CD8-positive, alpha-beta memory T cell (primary cell): ENCODE data around the gene PTOV1. TPM values are rescaled to one million over a fixed set of nuclear protein-coding genes. Genes with fewer than 3 reads are reported as not detected.

Experiments
- CTCF ChIA-PET: fragments of 350-600 bp; sonication (Branson Sonifier 250); formaldehyde crosslinking; loops from one replicate; lab custom pipeline; 2021; ENCODE audit warnings: antibody characterized with exemption; lab: Charles Lee
- POLR2A ChIA-PET: fragments of 350-600 bp; sonication (Branson Sonifier 250); formaldehyde crosslinking; loops from one replicate; lab custom pipeline; 2021; ENCODE audit warnings: antibody characterized with exemption; lab: Charles Lee
- DNase-seq, 5 donors: peaks; one replicate each; pipeline versions ENCODE4 v3.0.0 to v3.0.0-alpha.2; 2020 to 2022; ENCODE audit warnings: mixed read lengths in 1 of 5
- H3K27ac ChIP-seq: one replicate; pipeline ENCODE4 v1.7.0; 2013; ENCODE audit warnings: low read depth, mild to moderate bottlenecking, low read length, moderate library complexity
- H3K27me3 ChIP-seq: 2 replicates; pipeline ENCODE4 v1.7.0; 2013; ENCODE audit warnings: low read length, mild to moderate bottlenecking; ENCODE audit not compliant: insufficient read depth, poor library complexity, severe bottlenecking
- H3K36me3 ChIP-seq: 2 replicates; pipeline ENCODE4 v1.7.0; 2013; ENCODE audit warnings: mild to moderate bottlenecking, low read length, moderate library complexity; ENCODE audit not compliant: insufficient read depth
- H3K4me1 ChIP-seq: 2 replicates; pipeline ENCODE4 v1.7.0; 2013; ENCODE audit warnings: mild to moderate bottlenecking, low read length, moderate library complexity; ENCODE audit not compliant: insufficient read depth
- H3K4me3 ChIP-seq: 2 replicates; pipeline ENCODE4 v1.7.0; 2013; ENCODE audit warnings: mild to moderate bottlenecking, low read length
- H3K9me3 ChIP-seq: 2 replicates; pipeline ENCODE4 v1.7.0; 2013; ENCODE audit warnings: mild to moderate bottlenecking, low read length
- H3K27ac Mint-ChIP-seq, 8 donors: one replicate each; pipeline ENCODE4 v1.8.0; 2020 to 2021; ENCODE audit warnings: mixed read lengths in 8 of 8, mild to moderate bottlenecking in 6 of 8, inconsistent platforms in 3 of 8, moderate library complexity in 3 of 8
- H3K27me3 Mint-ChIP-seq, 2 donors: one replicate each; pipeline ENCODE4 v1.8.0; 2020 to 2021; ENCODE audit warnings: mixed read lengths in 2 of 2, mild to moderate bottlenecking in 1 of 2, moderate library complexity in 1 of 2
- H3K36me3 Mint-ChIP-seq, 3 donors: one replicate each; pipeline ENCODE4 v1.8.0; 2020 to 2021; ENCODE audit warnings: mixed read lengths in 3 of 3, inconsistent platforms in 1 of 3, mild to moderate bottlenecking in 1 of 3
- H3K4me1 Mint-ChIP-seq, 3 donors: one replicate each; pipeline ENCODE4 v1.8.0; 2020 to 2021; ENCODE audit warnings: mixed read lengths in 3 of 3, inconsistent platforms in 1 of 3, mild to moderate bottlenecking in 1 of 3
- H3K4me3 Mint-ChIP-seq, 7 donors: one replicate each; pipeline ENCODE4 v1.8.0; 2020 to 2021; ENCODE audit warnings: mixed read lengths in 7 of 7, mild to moderate bottlenecking in 6 of 7, moderate library complexity in 4 of 7, inconsistent platforms in 2 of 7
- H3K9me3 Mint-ChIP-seq, 5 donors: one replicate each; pipeline ENCODE4 v1.8.0; 2020 to 2022; ENCODE audit warnings: mixed read lengths in 5 of 5, mild to moderate bottlenecking in 3 of 5, moderate library complexity in 2 of 5, inconsistent platforms in 1 of 5
- polyA plus RNA-seq: library from polyadenylated mRNA; unstranded; fragments of 300-500 nt; fragmentation: Illumina TruSeq; gene quantifications from one replicate; pipeline ENCODE4 v1.2.3, GENCODE V29; 2021
- total RNA-seq, 2 experiments: library from RNA; stranded (reverse); gene quantifications; one replicate each; pipeline ENCODE4 v1.2.3, GENCODE V29; 2021

PTOV1 gene
- total and polyA plus RNA-seq, 3 experiments from 2014 or later, result 47.7 to 93.7 (median 91.9) TPM

DNA sequence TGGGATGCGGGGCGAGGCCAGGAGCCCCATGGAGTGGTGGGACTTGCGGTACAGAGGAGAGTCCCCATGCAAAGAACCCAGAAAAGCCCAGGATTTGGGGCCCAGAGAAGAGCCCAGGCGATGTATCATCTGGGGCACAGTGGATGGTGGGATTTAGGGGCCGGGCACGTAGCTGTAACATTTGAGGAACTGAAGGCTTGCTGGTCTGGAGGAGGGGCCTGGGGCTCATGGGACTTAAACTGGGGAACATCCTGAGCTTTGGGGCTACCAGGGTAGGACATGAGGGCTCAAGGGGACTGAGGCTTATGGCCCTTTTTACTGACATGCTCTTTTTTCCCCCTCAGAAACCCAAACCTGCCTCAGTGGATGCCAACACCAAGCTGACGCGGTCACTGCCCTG, 19.4 kb upstream of the PTOV1 start:
- POLR2A ChIA-PET, result no interaction called here
- peaks cover 18% of the 10 kb centered on the region for H3K36me3 ChIP-seq

GRCh38 chr19:49832556-49832955, 18.4 kb upstream of the PTOV1 start:
- Histone ChIP-seq H3K4me1 (no peaks in the 10 kb centered on the region), H3K4me3 (no peak overlapping the region), H3K27ac (no peak overlapping the region), H3K27me3 (no peaks in the 10 kb centered on the region), H3K9me3 (no peaks in the 10 kb centered on the region), H3K36me3 (peaks cover 18% of the 10 kb centered on the region)
- Mint-ChIP-seq H3K4me3 (no peak overlapping the region), H3K27ac (peak overlapping the region in 1 of 8 donors; percentile 54), H3K9me3 (no peaks in the 10 kb centered on the region), H3K36me3 (peaks cover 2 to 72% (median 4%) of the 10 kb centered on the region in 3 donors), H3K4me1 (peaks cover 0 to 7% (median 3%) of the 10 kb centered on the region in 3 donors), H3K27me3 (no peaks in the 10 kb centered on the region)
- POLR2A ChIA-PET, result no interaction called here
- no peak for DNase-seq
- CTCF ChIA-PET, result no interaction called here

More for the DNA sequence above, 19.4 kb upstream of the PTOV1 start:
- H3K36me3 Mint-ChIP-seq, result peaks cover 2 to 73% (median 4%) of the 10 kb centered on the region in 3 donors
- no peaks in the 10 kb centered on the region for H3K27me3 Mint-ChIP-seq
- Histone ChIP-seq H3K4me1 (no peaks in the 10 kb centered on the region), H3K4me3 (no peak overlapping the region), H3K27me3 (no peaks in the 10 kb centered on the region), H3K9me3 (no peaks in the 10 kb centered on the region), H3K27ac (no peak overlapping the region)
- no peak overlapping the region for H3K4me3 Mint-ChIP-seq
- CTCF ChIA-PET, result no interaction called here
- no peak for DNase-seq
- peaks cover 1 to 7% (median 4%) of the 10 kb centered on the region in 3 donors for H3K4me1 Mint-ChIP-seq
- peak overlapping the region in 1 of 8 donors; percentile 52 for H3K27ac Mint-ChIP-seq
- no peaks in the 10 kb centered on the region for H3K9me3 Mint-ChIP-seq

GRCh38 chr19:49833599-49833998, 17.4 kb upstream of the PTOV1 start:
- ChIA-PET POLR2A (no interaction called here), CTCF (no interaction called here)
- Mint-ChIP-seq H3K27me3 (no peaks in the 10 kb centered on the region), H3K9me3 (no peaks in the 10 kb centered on the region), H3K4me3 (no peak overlapping the region), H3K36me3 (peaks cover 6 to 80% (median 9%) of the 10 kb centered on the region in 3 donors), H3K27ac (no peak overlapping the region), H3K4me1 (peaks cover 0 to 7% (median 3%) of the 10 kb centered on the region in 3 donors)
- no peak for DNase-seq
- no peak overlapping the region for H3K4me3 ChIP-seq
- H3K36me3 ChIP-seq, result peaks cover 18% of the 10 kb centered on the region
- no peaks in the 10 kb centered on the region for H3K9me3 ChIP-seq
- no peaks in the 10 kb centered on the region for H3K4me1 ChIP-seq
- no peak overlapping the region for H3K27ac ChIP-seq
- H3K27me3 ChIP-seq, result no peaks in the 10 kb centered on the region

DNA sequence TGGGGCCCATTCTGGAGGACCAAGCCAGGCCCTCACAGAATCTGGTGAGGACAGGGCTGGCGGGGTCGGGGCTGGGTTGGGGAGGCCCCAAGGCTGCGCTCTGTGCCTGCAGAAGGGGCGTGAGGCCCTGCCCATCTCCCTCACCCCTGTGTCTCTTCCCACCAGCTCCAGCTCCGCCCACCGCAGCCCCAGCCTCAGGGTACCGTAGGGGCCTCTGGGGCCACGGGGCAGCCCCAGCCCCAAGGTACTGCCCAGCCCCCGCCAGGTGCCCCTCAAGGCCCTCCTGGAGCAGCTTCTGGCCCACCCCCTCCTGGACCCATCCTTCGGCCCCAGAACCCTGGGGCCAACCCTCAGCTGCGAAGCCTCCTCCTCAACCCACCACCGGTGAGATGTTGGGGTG, 15.4 kb upstream of the PTOV1 start:
- DNase-seq, result no peak
- peaks cover 0 to 7% (median 3%) of the 10 kb centered on the region in 3 donors for H3K4me1 Mint-ChIP-seq
- Histone ChIP-seq H3K36me3 (peaks cover 18% of the 10 kb centered on the region), H3K27ac (no peak overlapping the region), H3K4me1 (no peaks in the 10 kb centered on the region), H3K9me3 (no peaks in the 10 kb centered on the region), H3K4me3 (no peak overlapping the region), H3K27me3 (no peaks in the 10 kb centered on the region)
- POLR2A ChIA-PET, result no interaction called here
- no peak overlapping the region for H3K4me3 Mint-ChIP-seq
- no peaks in the 10 kb centered on the region for H3K27me3 Mint-ChIP-seq
- peak overlapping the region in 1 of 8 donors; percentile 29 for H3K27ac Mint-ChIP-seq
- peaks cover 12 to 80% (median 13%) of the 10 kb centered on the region in 3 donors for H3K36me3 Mint-ChIP-seq
- H3K9me3 Mint-ChIP-seq, result no peaks in the 10 kb centered on the region
- CTCF ChIA-PET, result no interaction called here

DNA sequence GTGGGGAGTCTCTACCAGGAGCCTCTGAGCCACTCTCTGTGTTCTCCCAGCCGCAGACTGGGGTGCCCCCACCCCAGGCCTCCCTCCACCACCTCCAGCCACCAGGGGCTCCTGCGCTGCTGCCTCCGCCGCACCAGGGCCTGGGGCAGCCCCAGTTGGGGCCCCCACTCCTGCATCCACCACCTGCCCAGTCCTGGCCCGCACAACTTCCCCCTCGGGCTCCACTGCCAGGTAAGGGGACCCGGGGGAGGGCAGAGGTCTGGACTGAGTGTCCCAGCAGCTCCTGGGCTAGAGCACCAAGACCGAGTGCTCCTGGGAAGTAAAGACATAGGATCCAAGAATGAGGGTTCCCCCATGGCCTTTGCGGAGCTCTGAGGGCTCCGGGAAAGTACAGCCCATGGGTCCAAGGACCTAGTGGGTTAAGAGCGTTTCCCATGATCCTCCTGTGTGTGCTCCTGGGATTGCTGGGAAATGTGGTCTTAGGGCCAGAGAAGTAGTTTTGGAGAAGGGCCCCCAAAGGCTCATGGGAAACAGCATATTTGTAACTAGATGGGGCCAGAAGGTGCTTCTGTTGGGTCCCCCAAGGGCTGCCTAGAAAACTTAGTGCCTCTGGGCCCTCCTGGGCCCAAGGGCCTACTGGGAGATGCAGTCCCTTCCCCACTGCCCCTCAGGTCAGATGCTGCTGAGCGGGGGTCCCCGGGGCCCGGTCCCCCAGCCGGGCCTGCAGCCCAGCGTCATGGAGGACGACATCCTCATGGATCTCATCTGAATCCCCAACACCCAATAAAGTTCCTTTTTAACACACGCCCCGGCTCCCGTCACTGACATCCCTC, 14.6 kb upstream of the PTOV1 start:
- POLR2A ChIA-PET, result interaction anchor here (0.6 kb wide), 1 partner anchor 14 kb away, joined by 3 read pairs; no protein-coding TSS in a partner anchor
- peaks cover 12 to 76% (median 13%) of the 10 kb centered on the region in 3 donors for H3K36me3 Mint-ChIP-seq
- no peaks in the 10 kb centered on the region for H3K9me3 Mint-ChIP-seq
- H3K27ac Mint-ChIP-seq, result no peak overlapping the region
- Histone ChIP-seq H3K27me3 (no peaks in the 10 kb centered on the region), H3K4me1 (no peaks in the 10 kb centered on the region), H3K36me3 (peaks cover 18% of the 10 kb centered on the region), H3K9me3 (no peaks in the 10 kb centered on the region), H3K4me3 (no peak overlapping the region), H3K27ac (no peak overlapping the region)
- H3K4me1 Mint-ChIP-seq, result peaks cover 0 to 7% (median 3%) of the 10 kb centered on the region in 3 donors
- no peaks in the 10 kb centered on the region for H3K27me3 Mint-ChIP-seq
- H3K4me3 Mint-ChIP-seq, result no peak overlapping the region
- CTCF ChIA-PET, result no interaction called here
- no peak for DNase-seq

- Histone ChIP-seq H3K4me1 (no peaks in the 10 kb centered on the region), H3K4me3 (no peak overlapping the region), H3K9me3 (no peaks in the 10 kb centered on the region), H3K27me3 (no peaks in the 10 kb centered on the region), H3K36me3 (peaks cover 13% of the 10 kb centered on the region), H3K27ac (no peak overlapping the region)
- Mint-ChIP-seq H3K4me1 (peaks cover 0 to 7% (median 3%) of the 10 kb centered on the region in 3 donors), H3K36me3 (peaks cover 12 to 71% (median 13%) of the 10 kb centered on the region in 3 donors), H3K27ac (peak overlapping the region in 2 of 8 donors; percentile 17 to 86), H3K27me3 (no peaks in the 10 kb centered on the region), H3K9me3 (no peaks in the 10 kb centered on the region), H3K4me3 (no peak overlapping the region)
- no peak for DNase-seq
- POLR2A ChIA-PET, result interaction anchor here (0.6 kb wide), 1 partner anchor 15 kb away, joined by 3 read pairs; no protein-coding TSS in a partner anchor
- CTCF ChIA-PET, result no interaction called here
Measured at GRCh38 chr19:49837009-49837310, 14.0 kb upstream of the PTOV1 start.

- no peaks in the 10 kb centered on the region for H3K27me3 Mint-ChIP-seq
- H3K36me3 ChIP-seq, result peaks cover 9% of the 10 kb centered on the region
Measured at GRCh38 chr19:49837425-49837824, 13.5 kb upstream of the PTOV1 start.

DNA sequence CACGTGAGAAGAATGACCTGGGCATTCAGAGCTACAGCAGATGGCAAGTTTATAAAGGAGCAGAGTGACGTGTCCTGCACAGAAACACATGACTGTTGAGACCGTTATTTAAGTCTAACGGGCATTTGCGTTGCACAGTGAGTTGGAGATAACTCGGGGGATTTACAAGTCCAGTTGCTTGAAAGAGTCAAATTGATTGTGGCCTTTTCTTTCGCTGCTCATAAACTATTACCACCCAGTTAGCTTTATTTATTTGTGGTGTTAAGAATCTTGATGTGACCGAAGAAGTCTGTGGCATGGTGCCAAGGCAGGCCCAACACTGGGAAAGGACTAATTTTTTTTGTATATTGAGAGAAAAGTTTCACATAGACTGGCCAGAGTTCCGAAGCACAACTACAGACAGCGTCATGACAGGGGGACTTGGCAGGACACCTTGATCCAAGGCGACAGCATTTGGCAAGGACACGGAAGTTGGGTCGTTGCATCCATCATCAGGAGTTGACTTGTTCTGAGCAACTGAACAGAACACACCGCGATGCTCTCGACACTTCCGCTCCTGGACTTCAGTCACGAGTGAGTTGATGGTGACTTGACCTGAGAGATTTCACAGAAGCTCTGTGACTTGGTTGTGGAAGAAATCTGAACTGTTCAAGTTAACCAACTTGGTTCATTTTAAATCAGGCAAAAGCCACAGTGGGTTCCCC, 11.9 kb upstream of the PTOV1 start:
- H3K36me3 ChIP-seq, result peaks cover 4% of the 10 kb centered on the region
- H3K4me3 ChIP-seq, result no peak overlapping the region
- H3K4me1 ChIP-seq, result no peaks in the 10 kb centered on the region
- Mint-ChIP-seq H3K4me3 (no peak overlapping the region), H3K9me3 (no peaks in the 10 kb centered on the region), H3K27me3 (no peaks in the 10 kb centered on the region), H3K27ac (peak overlapping the region in 1 of 8 donors; percentile 14), H3K4me1 (no peaks in the 10 kb centered on the region), H3K36me3 (peaks cover 8 to 50% (median 11%) of the 10 kb centered on the region in 3 donors)
- no peaks in the 10 kb centered on the region for H3K9me3 ChIP-seq
- no peak overlapping the region for H3K27ac ChIP-seq
- no peaks in the 10 kb centered on the region for H3K27me3 ChIP-seq
- ChIA-PET CTCF (interaction anchor here (0.8 kb wide), 1 partner anchor 11 kb away, joined by 3 read pairs; no protein-coding TSS in a partner anchor), POLR2A (no interaction called here)
- no peak for DNase-seq

More at GRCh38 chr19:49837425-49837824, 13.5 kb upstream of the PTOV1 start:
- no peak overlapping the region for H3K27ac ChIP-seq
- H3K27me3 ChIP-seq, result no peaks in the 10 kb centered on the region
- H3K4me3 ChIP-seq, result no peak overlapping the region
- H3K27ac Mint-ChIP-seq, result peak overlapping the region in 2 of 8 donors; percentile 26 to 51
- H3K9me3 Mint-ChIP-seq, result no peaks in the 10 kb centered on the region
- peaks cover 10 to 66% (median 13%) of the 10 kb centered on the region in 3 donors for H3K36me3 Mint-ChIP-seq
- no peaks in the 10 kb centered on the region for H3K9me3 ChIP-seq
- H3K4me3 Mint-ChIP-seq, result no peak overlapping the region
- peaks cover 0 to 5% (median under 1%) of the 10 kb centered on the region in 3 donors for H3K4me1 Mint-ChIP-seq
- DNase-seq, result no peak
- ChIA-PET POLR2A (interaction anchor here (0.6 kb wide), 1 partner anchor 15 kb away, joined by 3 read pairs; no protein-coding TSS in a partner anchor), CTCF (no interaction called here)
- no peaks in the 10 kb centered on the region for H3K4me1 ChIP-seq
